HepG2 (cell line): ENCODE measurements around the gene PGAP3. TPM values are rescaled to one million over a fixed set of nuclear protein-coding genes. Genes with fewer than 3 reads are reported as not detected.

ENCODE experiments used
- DMAP1 ChIP-seq: IDR thresholded peaks from 2 replicates; pipeline ENCODE4 v1.6.1; 2016
- DMTF1 ChIP-seq: sonication (generic); formaldehyde crosslinking; IDR thresholded peaks from 2 replicates; pipeline ENCODE4 v1.4.0; 2020; ENCODE audit warnings: mild to moderate bottlenecking, missing genetic modification reagents
- HCFC1 ChIP-seq: fragments of 150-350 bp; IDR thresholded peaks from 2 replicates; pipeline ENCODE4 v1.6.1; 2014; ENCODE audit warnings: low read depth, low read length
- IRF2 ChIP-seq: IDR thresholded peaks from 2 replicates; pipeline ENCODE4 v1.6.1; 2018; ENCODE audit warnings: missing genetic modification reagents, missing compliant biosample characterization
- JARID2 ChIP-seq: sonication (generic); formaldehyde crosslinking; IDR thresholded peaks from 2 replicates; pipeline ENCODE4 v1.8.1; 2023; ENCODE audit warnings: missing genetic modification reagents, inconsistent platforms; ENCODE audit not compliant: insufficient replicate concordance
- MED1 ChIP-seq: sonication (generic); formaldehyde crosslinking; IDR thresholded peaks from 2 replicates; pipeline ENCODE4 v1.4.0; 2020; ENCODE audit warnings: missing genetic modification reagents
- MEIS2 ChIP-seq: sonication (generic); formaldehyde crosslinking; IDR thresholded peaks from 2 replicates; pipeline ENCODE4 v1.9.0; 2021; ENCODE audit warnings: mild to moderate bottlenecking, missing genetic modification reagents
- MZF1 ChIP-seq: sonication (generic); formaldehyde crosslinking; IDR thresholded peaks from 2 replicates; pipeline ENCODE4 v1.8.1; 2023; ENCODE audit warnings: mild to moderate bottlenecking, missing genetic modification reagents, borderline replicate concordance
- NR1H2 ChIP-seq: sonication (generic); formaldehyde crosslinking; IDR thresholded peaks from 2 replicates; pipeline ENCODE4 v1.8.1; 2022; ENCODE audit warnings: low read depth, missing genetic modification reagents, borderline replicate concordance
- NR2F6 ChIP-seq, 2 experiments: IDR thresholded peaks; 2 replicates each; pipeline ENCODE4 v1.6.1; 2016; ENCODE audit warnings: antibody characterized with exemption in 1 of 2, mild to moderate bottlenecking in 1 of 2
- POGK ChIP-seq: sonication (generic); formaldehyde crosslinking; conservative IDR thresholded peaks from 2 replicates; pipeline ENCODE4 v1.8.0; 2022; ENCODE audit warnings: mild to moderate bottlenecking, moderate library complexity, missing genetic modification reagents
- RXRA ChIP-seq: sonication (generic); formaldehyde crosslinking; IDR thresholded peaks from 2 replicates; pipeline ENCODE4 v1.5.1; 2020; ENCODE audit warnings: missing genetic modification reagents
- SAFB2 ChIP-seq: sonication (generic); formaldehyde crosslinking; IDR thresholded peaks from 2 replicates; pipeline ENCODE4 v1.5.1; 2020; ENCODE audit warnings: missing genetic modification reagents, low read depth, mild to moderate bottlenecking, borderline replicate concordance
- SOX5 ChIP-seq: IDR thresholded peaks from 2 replicates; pipeline ENCODE4 v1.6.1; 2016; ENCODE audit warnings: borderline replicate concordance
- SYNCRIP ChIP-seq: fragments of 200-400 bp; formaldehyde crosslinking; IDR thresholded peaks from 2 replicates; pipeline ENCODE4 v1.6.1; 2018; ENCODE audit warnings: mild to moderate bottlenecking, low read depth, low read length; ENCODE audit not compliant: insufficient read depth
- TOPORS ChIP-seq: sonication (generic); formaldehyde crosslinking; IDR thresholded peaks from 2 replicates; pipeline ENCODE4 v1.8.0; 2023; ENCODE audit warnings: mild to moderate bottlenecking, missing genetic modification reagents
- ZNF101 ChIP-seq: sonication (generic); formaldehyde crosslinking; IDR thresholded peaks from 2 replicates; pipeline ENCODE4 v1.4.0; 2020; ENCODE audit warnings: mild to moderate bottlenecking, low read depth, missing genetic modification reagents, borderline replicate concordance
- ZNF430 ChIP-seq: sonication (generic); formaldehyde crosslinking; IDR thresholded peaks from 2 replicates; pipeline ENCODE4 v1.9.0; 2021; ENCODE audit warnings: mild to moderate bottlenecking, missing genetic modification reagents
- polyA plus RNA-seq, 8 experiments: library from polyadenylated mRNA; depleted of rRNA in 3 of 8; stranded (reverse) in 7 of 8; unstranded in 1 of 8; fragments of >200 nt; fragmentation: Illumina TruSeq in 4 of 8; extraction: Trizol in 4 of 8; gene quantifications; 2 replicates each; pipeline versions ENCODE4 v1.2.1 to v1.2.3, GENCODE V29; 2011 to 2016; ENCODE audit warnings: low read depth in 4 of 8, missing spikeins in 1 of 8, mixed read lengths in 1 of 8; ENCODE audit not compliant: insufficient read depth in 1 of 8
- total RNA-seq, 5 experiments: library from RNA; depleted of rRNA; stranded (reverse); fragments of >200 nt; fragmentation: Illumina TruSeq; extraction: Trizol; gene quantifications; 2 replicates each; pipeline ENCODE4 v1.2.3, GENCODE V29; 2016; ENCODE audit warnings: low read depth in 1 of 5
- TF ChIP-seq, protein P1 (sequence below): sonication (generic); formaldehyde crosslinking; IDR thresholded peaks from 2 replicates; pipeline ENCODE4 v1.4.0; 2020; ENCODE audit warnings: missing genetic modification reagents, borderline replicate concordance
- TF ChIP-seq, protein P2 (sequence below): sonication (generic); formaldehyde crosslinking; IDR thresholded peaks from 2 replicates; pipeline ENCODE4 v1.5.0; 2020; ENCODE audit warnings: mild to moderate bottlenecking, missing genetic modification reagents

PGAP3 gene
- total and polyA plus RNA-seq, 2 of the 13 experiments (the other 11 are each of a cell fraction or from before 2014, with no cell fraction given) = 11.9 to 14.6 TPM

DNA sequence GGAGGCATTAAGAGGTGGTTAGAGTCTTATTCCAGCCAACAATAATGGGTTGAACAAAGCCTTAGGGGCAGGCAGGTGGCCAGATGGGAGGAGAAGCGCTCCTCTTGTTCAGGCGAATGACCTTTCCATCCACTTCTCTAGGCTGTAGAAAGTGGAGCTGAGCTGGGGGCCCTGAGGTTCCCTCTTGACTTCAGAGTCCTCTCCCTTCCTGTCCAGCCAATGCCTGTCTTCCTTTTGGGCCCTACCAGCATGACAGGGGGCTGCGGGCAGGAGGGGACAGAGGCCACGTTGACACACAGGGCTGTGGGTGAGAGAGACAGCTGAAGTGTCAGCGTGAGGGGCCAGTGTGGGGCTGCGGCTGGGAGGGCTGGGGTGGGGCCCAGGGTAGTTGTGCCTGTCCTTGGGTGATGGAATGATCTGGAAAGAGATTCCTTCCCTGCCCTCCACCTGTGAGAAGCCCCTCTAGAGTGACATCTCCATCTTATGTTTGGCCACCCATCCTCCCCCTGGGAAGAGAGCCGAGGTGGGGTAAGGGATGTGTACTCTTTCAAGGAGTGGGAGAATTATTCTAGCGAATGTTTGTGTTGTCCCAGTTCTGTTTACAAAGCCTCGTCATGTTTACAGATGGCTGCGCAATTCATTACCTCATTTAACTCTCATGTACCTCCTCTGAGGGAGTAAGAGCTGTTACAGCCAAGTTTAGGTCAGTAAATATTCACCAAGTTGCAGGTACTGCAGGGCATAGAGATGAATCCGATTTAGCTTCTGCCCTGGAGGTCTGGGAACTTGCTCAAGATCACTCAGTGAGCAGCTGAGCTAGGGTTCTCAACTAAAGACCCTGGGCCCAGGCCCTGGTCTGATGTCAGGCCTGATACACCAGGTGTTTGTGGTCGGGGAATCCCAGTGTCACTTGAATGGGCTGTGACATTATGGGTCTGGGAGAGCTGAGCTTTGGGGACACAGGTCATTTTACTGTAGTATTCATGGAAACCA is 15.3 kb upstream of the PGAP3 start (continued):
- peak; percentile 67 for TF ChIP-seq JARID2
- peak; percentile 84; the same call in 1 of the 2 replicates for TF ChIP-seq DMTF1 (CRISPR knock-in tag)
- TF ChIP-seq IRF2 (CRISPR knock-in tag) = 0 out of 2 replicates have a peak, but pooled peaks have one; percentile 20
- TF ChIP-seq, protein P1, sequence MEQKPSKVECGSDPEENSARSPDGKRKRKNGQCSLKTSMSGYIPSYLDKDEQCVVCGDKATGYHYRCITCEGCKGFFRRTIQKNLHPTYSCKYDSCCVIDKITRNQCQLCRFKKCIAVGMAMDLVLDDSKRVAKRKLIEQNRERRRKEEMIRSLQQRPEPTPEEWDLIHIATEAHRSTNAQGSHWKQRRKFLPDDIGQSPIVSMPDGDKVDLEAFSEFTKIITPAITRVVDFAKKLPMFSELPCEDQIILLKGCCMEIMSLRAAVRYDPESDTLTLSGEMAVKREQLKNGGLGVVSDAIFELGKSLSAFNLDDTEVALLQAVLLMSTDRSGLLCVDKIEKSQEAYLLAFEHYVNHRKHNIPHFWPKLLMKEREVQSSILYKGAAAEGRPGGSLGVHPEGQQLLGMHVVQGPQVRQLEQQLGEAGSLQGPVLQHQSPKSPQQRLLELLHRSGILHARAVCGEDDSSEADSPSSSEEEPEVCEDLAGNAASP = no peak
- TF ChIP-seq MED1 = peak; percentile 62
- 0 out of 2 replicates have a peak, but pooled peaks have one; percentile 9 for TF ChIP-seq DMAP1
- no peak for TF ChIP-seq NR1H2
- TF ChIP-seq NR2F6 (IDR thresholded peaks at IDR 0.05) = peak; percentile 63; the same call in 1 of the 2 replicates
- TF ChIP-seq NR2F6 (CRISPR knock-in tag; IDR thresholded peaks at IDR 0.05) = peak; percentile 8; the same call in 1 of the 2 replicates
- TF ChIP-seq, protein P2, sequence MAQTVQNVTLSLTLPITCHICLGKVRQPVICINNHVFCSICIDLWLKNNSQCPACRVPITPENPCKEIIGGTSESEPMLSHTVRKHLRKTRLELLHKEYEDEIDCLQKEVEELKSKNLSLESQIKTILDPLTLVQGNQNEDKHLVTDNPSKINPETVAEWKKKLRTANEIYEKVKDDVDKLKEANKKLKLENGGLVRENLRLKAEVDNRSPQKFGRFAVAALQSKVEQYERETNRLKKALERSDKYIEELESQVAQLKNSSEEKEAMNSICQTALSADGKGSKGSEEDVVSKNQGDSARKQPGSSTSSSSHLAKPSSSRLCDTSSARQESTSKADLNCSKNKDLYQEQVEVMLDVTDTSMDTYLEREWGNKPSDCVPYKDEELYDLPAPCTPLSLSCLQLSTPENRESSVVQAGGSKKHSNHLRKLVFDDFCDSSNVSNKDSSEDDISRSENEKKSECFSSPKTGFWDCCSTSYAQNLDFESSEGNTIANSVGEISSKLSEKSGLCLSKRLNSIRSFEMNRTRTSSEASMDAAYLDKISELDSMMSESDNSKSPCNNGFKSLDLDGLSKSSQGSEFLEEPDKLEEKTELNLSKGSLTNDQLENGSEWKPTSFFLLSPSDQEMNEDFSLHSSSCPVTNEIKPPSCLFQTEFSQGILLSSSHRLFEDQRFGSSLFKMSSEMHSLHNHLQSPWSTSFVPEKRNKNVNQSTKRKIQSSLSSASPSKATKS (CRISPR knock-in tag) = no peak
- peak; percentile 65; the same call in 1 of the 2 replicates for TF ChIP-seq SAFB2 (CRISPR knock-in tag)
- TF ChIP-seq TOPORS (CRISPR knock-in tag) = peak; percentile 61; the same call in 1 of the 2 replicates
- TF ChIP-seq POGK (CRISPR knock-in tag) = peak; percentile 80; the same call in 1 of the 2 replicates
- TF ChIP-seq MZF1 (CRISPR knock-in tag) = 0 out of 2 replicates have a peak, but pooled peaks have one; percentile 68
- TF ChIP-seq RXRA (CRISPR knock-in tag) = peak; percentile 86
- TF ChIP-seq SYNCRIP = no peak
- no peak for TF ChIP-seq HCFC1
- no peak for TF ChIP-seq ZNF101 (CRISPR knock-in tag)
- peak; percentile 40; the same call in 1 of the 2 replicates for TF ChIP-seq SOX5 (CRISPR knock-in tag)
- peak; percentile 65 for TF ChIP-seq MEIS2 (CRISPR knock-in tag)
- peak; percentile 50; the same call in 1 of the 2 replicates for TF ChIP-seq ZNF430 (CRISPR knock-in tag)
